T-helper 2 cell (primary cell): ENCODE data around the gene PRDX5.

Source experiments
- DNase-seq, 5 experiments: peaks; one replicate each; pipeline versions ENCODE4 v3.0.0 to v3.0.0-alpha.2; 2012 to 2022

PRDX5 gene

DNA sequence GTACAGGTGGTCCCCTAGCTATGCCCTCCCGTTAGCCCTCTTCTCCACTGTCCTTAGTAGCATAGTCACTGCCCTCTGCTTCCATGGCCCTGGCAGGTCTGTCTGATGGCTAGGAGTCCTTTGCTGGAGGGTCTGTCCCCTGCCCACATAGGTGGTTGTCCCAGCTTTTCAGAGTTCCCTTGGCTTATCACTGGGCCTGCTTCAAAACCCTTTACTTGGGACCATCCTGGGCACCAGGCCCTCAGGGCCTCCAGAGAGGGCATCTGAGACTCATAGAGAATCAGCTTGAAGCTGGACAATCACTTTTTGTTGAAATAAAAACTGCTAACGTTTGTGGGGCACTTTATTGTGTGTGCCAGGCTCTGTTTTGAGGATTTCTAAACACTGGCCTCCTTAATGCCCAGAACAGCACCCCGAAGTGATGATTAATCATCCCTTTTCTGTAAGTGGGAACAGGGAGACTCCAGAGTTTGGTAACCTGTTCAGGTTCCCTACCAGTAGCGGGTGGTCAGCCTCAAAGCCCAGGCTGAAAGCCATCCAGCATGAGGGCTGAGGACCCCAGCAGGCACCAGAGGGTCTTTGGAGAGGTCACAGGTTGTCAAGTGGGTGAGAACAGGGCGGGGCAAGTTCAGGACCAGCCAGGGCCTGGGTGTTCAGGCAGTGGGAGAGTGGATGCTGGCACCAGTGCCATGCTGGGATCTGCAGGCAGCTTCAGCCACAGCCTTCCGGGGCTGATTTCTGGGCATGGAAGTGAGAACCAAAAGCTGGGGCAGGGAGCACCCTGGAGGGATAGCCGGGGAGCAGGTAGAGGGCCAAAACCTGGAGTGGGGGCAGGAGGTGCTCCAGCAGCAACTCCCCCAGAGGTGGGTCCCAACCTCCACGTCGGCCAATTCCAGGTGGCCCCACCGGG is 27.3 kb upstream of the PRDX5 start:
- no peak for DNase-seq

DNA sequence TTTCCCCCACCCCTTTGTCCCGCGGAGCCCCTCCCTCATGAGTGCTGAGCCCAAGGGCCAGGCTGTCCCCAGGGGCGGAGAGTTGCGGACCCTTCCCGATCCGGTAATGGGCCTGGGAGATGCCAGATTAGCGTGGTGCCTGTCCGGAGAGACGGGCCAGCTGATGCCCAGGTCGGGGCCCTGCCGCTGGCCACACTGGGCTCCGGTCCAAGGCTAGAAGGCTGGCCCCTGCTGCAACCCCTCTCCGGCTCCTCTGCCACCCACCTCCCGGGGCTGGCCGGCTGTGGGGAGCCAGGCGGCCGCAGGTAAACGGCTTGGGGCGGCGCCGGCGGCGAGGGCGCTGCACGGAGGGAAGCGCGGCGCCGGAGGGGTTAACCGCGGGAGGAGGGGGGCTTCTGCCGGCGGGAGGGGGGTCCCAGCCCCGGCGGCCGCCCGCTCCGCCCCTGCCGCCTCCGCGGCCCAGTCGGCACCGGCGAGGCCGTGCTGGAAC is 26.6 kb upstream of the PRDX5 start, which contains the start of gene KCNK4:
TSS of gene KCNK4 (plus strand) at position 41 of the 490 bp plus-strand sequence. CDS start 1,717 bp downstream, outside the sequence.
- DNase-seq = no peak

DNA sequence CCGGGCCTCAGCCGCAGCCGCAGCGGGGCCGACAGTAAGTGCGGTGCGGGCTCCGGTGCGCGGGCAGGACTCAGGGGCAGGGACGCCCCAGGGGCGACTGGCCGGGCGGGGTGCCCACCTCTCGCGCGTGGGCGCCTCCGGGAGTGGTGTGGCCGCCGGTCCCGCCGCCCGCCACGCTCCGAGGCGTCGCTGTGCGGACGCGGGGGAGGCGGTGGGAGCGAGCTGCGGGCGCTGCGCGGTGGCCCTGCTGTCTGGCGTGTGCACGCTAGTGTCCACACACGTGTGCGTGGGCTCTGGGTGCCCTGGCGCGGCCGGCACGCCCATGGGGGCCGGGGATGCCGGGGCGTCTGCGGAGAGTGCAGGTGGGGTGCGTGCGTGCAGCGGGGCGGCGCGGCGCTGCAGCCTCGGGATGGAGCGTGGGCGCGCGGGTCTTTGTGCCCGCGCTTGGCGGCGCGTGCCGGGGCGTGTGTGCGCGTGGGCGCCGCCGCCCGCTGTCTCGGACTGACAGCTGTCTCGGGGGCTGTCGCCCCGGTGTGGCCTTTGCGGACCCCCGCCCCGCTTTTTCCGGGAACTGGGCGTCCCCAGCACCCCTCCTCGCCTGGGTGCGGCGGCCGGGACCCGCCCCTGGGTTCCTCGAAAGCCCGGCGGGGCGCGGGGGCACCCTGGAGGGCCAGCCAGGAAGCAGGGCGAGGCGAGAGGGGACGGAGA is 26.0 kb upstream of the PRDX5 start:
- no peak for DNase-seq

DNA sequence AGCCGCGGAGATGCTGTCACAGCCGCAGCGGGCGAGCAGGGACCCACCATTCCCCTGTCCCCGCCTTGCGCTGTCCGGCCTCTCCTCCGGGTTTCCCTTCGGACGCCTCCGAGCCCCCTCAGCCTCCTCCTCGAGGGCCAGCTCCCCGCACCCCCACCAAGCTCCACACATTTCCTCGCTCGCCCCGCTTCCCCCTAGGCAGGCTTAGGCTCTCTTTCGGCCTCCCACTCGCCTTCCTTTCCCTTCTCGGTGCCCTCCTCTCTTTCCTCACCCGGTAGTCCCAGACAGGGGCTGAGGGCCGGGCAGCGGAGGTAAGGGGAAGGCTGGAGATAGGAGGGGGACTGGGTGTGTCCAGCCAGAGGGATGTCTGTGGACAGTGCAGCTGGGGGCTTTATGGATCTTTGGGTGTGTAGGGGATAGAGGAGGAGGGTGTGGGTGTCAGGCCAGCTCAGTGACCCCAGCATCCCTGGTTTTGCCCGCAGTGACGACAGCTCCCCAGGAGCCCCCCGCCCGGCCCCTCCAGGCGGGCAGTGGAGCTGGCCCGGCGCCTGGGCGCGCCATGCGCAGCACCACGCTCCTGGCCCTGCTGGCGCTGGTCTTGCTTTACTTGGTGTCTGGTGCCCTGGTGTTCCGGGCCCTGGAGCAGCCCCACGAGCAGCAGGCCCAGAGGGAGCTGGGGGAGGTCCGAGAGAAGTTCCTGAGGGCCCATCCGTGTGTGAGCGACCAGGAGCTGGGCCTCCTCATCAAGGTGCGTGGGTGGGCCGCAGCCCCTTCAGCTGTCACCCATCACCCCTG is 25.3 kb upstream of the PRDX5 start:
- DNase-seq = no peak

DNA sequence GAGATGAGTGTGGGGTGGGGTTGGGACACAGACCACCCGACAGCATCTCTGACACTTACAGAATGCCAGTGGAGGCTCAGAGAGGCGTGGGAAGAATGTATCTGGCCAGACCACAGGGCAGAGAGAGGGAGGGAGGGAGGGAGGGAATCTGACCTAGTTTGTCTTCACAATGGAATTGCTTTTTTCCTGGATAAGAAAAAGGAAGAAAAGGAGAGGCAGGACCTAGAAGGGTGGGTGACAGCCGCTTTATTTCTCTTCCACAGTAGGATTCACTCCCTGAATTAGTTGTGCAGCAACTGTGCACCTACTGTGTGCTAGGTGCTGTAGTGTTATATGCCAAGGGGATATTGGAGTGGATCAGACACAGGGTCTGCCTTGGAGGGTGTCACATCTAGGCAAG is 23.1 kb upstream of the PRDX5 start:
- no peak for DNase-seq

DNA sequence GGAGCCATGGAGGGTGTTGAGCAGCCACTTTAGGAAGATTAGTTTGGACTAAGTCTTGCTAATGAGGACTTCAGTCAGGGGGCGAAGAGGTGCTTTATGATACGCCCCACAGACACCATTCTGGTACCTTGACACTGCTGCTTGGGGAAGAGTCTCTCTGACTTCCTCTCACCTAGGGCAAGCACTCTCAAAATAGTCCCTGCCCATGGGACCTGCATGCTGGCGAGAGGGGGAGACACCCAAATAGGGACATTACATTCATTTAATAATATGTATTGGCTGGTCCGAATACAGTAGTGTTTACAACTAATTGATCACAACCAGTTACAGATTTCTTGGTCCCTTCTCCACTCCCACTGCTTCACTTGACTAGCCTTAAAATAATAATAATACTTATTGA is 22.2 kb upstream of the PRDX5 start:
- no peak for DNase-seq

DNA sequence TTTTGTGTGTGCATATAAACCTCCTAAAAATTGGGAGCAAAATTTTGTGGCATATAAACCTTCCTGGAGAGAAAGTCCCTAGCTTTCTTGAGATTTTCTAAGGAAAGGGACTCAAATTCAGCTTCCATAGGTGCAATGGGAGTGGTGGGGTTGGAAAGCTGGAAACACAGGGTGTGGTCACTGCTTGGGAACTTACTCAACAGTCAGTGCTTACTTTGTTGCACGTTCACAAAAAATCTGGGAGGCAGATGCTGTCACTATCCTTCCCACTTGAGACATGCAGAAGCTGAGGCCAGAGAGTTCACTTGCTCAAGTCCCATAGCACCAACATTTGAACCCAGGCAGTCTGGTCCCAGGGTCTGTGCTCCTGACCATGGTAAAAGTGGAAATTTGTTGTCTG is 21.7 kb upstream of the PRDX5 start:
- DNase-seq = no peak

DNA sequence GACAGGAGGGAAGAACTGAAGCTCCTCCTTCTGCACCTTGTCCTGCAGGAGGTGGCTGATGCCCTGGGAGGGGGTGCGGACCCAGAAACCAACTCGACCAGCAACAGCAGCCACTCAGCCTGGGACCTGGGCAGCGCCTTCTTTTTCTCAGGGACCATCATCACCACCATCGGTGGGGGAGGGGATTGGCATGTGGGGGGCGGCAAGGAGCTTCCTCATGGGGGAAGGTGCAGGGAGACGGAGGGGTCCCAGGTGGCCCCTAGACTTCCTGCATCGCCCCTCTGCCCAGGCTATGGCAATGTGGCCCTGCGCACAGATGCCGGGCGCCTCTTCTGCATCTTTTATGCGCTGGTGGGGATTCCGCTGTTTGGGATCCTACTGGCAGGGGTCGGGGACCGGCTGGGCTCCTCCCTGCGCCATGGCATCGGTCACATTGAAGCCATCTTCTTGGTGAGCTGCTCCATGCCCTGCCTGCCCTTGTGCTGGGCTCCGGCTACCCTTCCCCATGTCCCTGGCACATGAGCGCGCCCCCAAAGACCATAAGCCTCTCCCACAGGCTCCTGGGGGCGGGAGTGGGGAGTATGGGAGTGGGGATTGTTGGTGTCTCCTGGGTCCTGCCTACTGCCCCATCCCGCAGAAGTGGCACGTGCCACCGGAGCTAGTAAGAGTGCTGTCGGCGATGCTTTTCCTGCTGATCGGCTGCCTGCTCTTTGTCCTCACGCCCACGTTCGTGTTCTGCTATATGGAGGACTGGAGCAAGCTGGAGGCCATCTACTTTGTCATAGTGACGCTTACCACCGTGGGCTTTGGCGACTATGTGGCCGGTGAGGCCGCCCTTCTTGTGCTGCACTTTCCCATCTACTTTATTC is 20.9 kb upstream of the PRDX5 start:
- no peak for DNase-seq

DNA sequence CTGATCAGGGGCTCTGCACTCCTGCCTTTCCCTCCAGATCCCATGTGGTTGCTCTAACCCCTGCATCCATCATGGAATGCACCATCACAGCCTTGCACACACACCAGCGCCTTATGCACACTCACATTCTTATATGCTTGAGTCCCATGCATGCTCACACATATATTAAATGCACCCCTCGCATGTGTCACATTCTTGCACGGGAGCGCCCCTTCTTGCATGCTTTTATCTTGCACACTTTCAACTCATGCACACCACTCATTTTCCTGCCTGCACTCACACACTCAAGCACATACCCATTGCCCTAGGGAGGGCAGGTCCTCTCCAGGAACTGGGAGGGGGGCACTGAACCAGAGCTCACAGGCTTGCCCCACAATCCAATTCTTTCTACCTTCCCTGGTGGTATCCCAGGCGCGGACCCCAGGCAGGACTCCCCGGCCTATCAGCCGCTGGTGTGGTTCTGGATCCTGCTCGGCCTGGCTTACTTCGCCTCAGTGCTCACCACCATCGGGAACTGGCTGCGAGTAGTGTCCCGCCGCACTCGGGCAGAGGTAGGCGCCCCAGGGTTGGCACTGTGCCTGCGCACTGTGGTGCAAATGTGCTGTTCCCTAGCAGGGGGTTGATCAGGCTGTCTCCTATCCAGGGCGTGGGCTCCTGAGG is 20.1 kb upstream of the PRDX5 start:
- no peak for DNase-seq

DNA sequence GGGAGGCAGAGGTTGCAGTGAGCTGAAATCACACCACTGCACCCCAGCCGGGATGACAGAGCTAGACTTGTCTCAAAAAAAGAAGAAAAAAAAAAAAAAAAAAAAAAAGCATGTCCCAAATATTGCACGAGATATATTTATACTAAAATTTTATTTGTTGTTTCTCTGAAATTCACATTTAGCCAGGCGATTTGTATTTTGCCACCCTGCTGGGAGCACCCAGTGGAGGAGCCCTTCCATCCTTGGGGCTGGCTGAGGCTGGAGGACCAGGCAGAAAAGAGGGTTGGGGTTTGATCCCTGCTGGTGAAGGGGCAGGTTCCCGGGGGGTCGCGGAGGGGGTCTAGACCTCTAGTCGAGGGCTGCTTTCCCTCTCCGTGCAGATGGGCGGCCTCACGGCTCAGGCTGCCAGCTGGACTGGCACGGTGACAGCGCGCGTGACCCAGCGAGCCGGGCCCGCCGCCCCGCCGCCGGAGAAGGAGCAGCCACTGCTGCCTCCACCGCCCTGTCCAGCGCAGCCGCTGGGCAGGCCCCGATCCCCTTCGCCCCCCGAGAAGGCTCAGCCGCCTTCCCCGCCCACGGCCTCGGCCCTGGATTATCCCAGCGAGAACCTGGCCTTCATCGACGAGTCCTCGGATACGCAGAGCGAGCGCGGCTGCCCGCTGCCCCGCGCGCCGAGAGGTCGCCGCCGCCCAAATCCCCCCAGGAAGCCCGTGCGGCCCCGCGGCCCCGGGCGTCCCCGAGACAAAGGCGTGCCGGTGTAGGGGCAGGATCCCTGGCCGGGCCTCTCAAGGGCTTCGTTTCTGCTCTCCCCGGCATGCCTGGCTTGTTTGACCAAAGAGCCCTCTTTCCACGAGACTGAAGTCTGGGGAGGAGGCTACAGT is 18.7 kb upstream of the PRDX5 start:
- no peak for DNase-seq

DNA sequence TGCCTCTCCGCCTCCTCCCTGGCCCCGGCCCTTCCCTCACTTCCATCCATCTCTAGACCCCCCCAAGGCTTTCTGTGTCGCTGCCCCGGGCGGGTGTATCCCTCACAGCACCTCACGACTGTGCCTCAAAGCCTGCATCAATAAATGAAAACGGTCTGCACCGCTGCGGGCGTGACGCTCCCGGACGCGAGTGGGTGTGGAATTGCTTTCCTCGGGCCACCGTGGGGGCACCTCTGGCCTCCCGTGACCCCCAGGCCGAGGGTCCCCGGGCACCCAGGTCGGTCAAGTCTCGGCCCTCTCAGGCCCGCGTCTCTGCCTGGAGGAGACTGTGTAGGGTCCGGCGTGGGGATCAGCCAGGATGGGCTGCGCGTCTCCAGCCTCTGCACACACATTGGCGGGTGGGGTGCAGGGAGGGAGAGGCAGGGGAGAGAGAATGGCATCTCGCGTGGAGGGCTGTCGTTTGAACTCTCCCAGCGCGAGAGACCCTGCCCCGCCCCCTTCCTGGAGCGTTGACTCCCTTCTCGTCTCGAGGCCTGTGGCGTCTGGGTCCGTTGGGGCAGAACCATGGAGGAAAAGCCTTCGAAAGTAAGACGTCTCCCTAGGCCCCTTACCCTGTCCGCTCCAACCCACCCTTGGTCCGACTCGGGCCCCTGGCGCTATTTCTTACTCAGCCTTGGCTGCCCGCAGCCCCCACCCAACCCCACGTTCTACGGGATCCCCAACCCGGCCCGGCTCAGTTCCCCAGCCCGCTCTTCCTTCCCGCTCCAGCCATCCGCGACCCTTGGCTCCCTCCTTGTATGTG is 17.9 kb upstream of the PRDX5 start, which contains the start of gene CATSPERZ:
TSS of gene CATSPERZ (plus strand) at position 512 of the 802 bp plus-strand sequence. CDS start at position 565, 53 bp downstream.
- no peak for DNase-seq

DNA sequence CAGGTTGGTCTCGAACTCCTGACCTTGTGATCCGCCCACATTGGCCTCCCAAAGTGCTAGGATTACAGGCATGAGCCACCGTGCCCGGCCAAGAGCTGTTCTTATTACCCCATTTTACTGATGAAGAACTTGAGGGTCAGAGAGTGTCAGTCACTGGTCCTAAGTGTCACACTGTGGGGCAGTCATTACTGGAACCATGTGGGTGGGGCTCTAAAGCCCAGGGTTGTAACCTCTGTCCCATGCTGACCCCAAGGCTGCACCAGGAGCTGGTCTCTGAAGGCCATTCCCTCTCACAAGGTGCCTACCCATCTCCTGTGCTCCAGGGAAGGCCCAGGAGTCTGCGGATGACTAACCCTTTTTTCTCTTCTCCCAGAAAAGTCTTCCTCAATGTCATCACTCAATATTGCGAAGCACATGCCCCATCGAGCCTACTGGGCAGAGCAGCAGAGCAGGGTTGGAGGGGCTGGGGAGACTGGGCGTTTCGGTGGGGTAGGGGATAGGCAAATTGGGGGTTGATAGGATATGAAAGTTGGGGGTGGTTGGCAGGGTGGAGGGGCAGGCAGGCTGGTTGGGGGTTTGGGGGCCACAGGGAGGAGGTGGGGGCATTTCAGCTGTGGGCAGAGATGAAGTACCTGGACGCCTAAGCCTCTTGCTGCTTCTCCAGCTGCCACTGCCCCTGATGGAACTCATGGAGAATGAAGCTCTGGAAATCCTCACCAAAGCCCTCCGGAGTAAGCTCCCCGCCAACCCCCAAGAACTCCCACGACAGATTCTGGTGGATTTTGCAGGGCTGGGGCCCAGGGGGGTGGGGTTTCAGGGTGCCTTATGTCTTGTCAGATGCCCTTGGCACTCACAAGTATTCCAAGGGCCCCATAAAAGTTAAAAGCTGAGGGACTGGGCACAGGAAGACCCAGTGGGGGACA is 14.6 kb upstream of the PRDX5 start:
- no peak for DNase-seq

DNA sequence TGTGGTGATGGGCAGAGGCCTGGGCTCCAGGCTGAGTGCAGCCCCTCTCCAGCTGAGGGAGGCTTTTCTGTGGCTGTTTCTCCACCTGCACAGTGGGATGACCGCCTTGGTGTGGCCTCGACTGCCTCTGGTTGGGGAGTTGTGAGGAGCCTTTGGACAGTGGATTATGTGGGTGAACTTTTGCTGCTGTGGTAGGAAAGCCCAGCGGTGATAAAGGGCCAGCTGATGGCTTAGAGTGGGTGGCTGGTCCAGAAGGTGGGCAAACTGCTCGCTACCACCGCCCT is 13.9 kb upstream of the PRDX5 start:
- no peak for DNase-seq

DNA sequence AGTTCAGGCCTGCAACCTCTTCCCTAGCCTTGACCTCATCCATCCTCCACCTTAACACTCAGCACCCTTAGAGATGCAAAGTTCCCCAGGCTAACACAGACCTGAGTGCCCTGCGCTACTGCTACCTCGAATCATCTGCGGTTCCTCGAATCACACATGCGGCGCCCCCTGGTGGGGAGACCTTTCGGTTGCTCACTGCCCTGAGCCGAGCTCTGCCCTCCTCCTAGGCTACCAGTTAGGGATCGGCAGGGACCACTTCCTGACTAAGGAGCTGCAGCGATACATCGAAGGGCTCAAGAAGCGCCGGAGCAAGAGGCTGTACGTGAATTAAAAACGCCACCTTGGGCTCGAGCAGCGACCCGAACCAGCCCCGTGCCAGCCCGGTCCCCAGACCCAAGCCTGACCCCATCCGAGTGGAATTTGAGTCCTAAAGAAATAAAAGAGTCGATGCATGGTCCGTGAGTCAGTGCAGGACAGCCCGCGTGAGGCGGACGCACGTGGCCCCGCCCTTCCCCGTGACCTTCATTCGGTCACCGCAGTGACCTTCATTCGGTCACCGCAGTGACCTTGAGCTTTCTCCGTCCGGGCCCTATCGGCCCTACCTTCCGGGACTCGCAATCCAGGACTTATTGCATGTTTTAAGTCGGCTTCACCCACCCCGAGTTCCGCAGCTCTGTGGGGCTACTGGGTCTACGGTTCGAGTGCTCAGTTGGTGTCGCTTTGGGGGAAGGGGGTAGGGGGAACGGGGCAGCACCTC is 13.4 kb upstream of the PRDX5 start:
- peak; percentile 84 to 94 (median 88) for DNase-seq

DNA sequence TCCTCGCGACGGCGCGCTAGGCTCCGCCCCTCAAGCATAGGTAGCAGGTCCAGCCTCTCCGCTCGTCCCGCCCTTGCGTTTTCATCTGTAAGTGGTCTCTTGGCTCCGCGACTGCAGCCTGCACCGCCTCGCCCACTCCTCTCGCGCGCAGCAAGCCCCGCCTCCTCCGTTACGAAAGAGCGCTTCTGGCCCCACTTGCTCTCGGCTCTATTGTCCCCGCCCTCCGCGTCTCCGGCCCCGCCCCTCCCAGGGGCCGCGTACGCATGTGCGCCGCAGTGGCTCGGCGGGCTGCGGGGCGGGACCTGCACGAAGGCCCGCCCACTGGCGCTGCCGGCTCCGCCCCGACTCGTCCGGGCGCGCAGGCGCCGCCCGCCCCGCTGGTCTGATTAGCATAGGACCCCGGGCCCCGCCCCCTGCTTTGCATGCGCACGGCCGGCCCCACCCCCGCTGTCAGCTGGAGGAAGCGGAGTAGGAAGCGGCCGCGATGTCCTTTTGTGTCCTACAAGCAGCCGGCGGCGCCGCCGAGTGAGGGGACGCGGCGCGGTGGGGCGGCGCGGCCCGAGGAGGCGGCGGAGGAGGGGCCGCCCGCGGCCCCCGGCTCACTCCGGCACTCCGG is 12.7 kb upstream of the PRDX5 start, which contains the start of gene ESRRA:
TSS of gene ESRRA (plus strand) at position 450 of the 616 bp plus-strand sequence. CDS start 1,656 bp downstream, outside the sequence.
- peak; percentile 99 to 100 (median 99) for DNase-seq

DNA sequence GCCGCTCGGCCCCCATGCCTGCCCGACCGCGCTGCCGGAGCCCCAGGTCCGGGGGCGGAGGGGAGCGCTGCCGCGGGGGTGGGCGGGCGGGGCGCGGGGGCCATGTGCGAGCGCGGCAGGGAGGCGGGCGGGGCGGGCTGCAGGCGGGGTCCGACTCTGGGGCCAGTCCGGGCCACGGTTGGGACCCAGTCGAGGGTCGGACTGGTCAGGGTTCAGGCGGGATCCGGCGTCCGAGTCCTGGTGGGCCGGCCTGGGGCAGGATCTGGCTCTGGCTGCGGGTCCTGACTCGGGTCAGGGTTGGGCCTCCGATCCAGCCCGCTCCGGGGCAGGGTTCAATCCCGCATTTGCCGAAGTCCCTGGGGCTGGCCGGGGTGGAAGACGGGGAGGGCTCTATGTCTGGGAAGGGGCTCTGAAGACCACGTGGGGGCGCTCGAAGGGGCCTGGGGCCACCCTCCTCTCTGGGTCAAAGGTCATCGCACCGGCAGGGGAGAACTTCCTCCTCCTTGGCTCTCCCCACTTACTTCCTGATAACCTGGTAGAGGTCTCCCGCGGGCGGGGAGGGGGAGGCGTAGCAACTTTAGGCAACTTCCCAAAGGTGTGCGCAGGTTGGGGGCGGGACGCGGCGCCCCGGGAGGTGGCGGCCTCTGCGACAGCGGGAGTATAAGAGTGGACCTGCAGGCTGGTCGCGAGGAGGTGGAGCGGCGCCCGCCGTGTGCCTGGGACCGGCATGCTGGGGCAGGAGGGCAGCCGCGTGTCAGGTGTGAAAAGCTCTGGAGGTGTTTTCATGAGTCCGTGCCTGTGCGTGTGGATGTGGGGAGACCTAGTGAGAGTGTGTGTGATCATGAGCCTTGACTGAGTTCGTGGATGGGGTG is 12.0 kb upstream of the PRDX5 start:
- peak; percentile 45 to 79 (median 60) for DNase-seq
